SH-SY5Y (cell line): ENCODE data around the gene PRDM15.

Experiments used
- GATA2 ChIP-seq: IDR thresholded peaks from 2 replicates; pipeline ENCODE4 v1.6.1; 2011; ENCODE audit warnings: mild to moderate bottlenecking, low read depth, low read length
- GATA3 ChIP-seq: IDR thresholded peaks from 2 replicates; pipeline ENCODE4 v1.6.1; 2011; ENCODE audit warnings: low read depth, mild to moderate bottlenecking, low read length, moderate library complexity

- TF ChIP-seq GATA3 = no peak
- no peak for TF ChIP-seq GATA2
Observed at GRCh38 chr21:41880153-41880552, 1.0 kb upstream of the PRDM15 start.
